MM.1S (cell line): Measurements from ENCODE around the gene POLG2.

ENCODE experiments used
- DNase-seq: peaks from one replicate; pipeline ENCODE4 v3.0.0-alpha.2; 2015
- H2AFZ ChIP-seq: fragments of 300-600 bp; sonication (generic); 2 replicates; pipeline ENCODE4 v1.6.0; 2016; ENCODE audit warnings: antibody characterized with exemption, low read length
- H3F3A ChIP-seq: fragments of 300-600 bp; sonication (generic); 2 replicates; pipeline ENCODE4 v1.6.1; 2016; ENCODE audit warnings: mild to moderate bottlenecking, antibody characterized with exemption, low read length, moderate library complexity, mixed read lengths; ENCODE audit not compliant: insufficient read depth
- H3K27ac ChIP-seq: fragments of 300-600 bp; sonication (generic); 2 replicates; pipeline ENCODE4 v1.5.1; 2016; ENCODE audit warnings: mild to moderate bottlenecking, low read length
- H3K27me3 ChIP-seq: fragments of 300-600 bp; sonication (generic); replicated peaks from 2 replicates; pipeline ENCODE4 v1.6.0; 2016; ENCODE audit warnings: low read length; ENCODE audit not compliant: insufficient read depth
- H3K36me3 ChIP-seq: fragments of 300-600 bp; sonication (generic); replicated peaks from 2 replicates; pipeline ENCODE4 v1.6.1; 2016; ENCODE audit warnings: mild to moderate bottlenecking, low read length, mixed read lengths; ENCODE audit not compliant: insufficient read depth
- H3K4me1 ChIP-seq: fragments of 300-600 bp; sonication (generic); 2 replicates; pipeline ENCODE4 v1.6.1; 2016; ENCODE audit warnings: low read length, mixed read lengths
- H3K4me2 ChIP-seq: fragments of 300-600 bp; sonication (generic); 2 replicates; pipeline ENCODE4 v1.6.0; 2016; ENCODE audit warnings: low read depth, low read length
- H3K4me3 ChIP-seq: fragments of 300-600 bp; sonication (generic); 2 replicates; pipeline ENCODE4 v1.5.1; 2016; ENCODE audit warnings: low read length, mixed read lengths
- H3K79me2 ChIP-seq: fragments of 300-600 bp; sonication (generic); 2 replicates; pipeline ENCODE4 v1.6.1; 2016; ENCODE audit warnings: mixed run types, low read length, mixed read lengths
- H3K9ac ChIP-seq: fragments of 300-600 bp; sonication (generic); 2 replicates; pipeline ENCODE4 v1.6.1; 2016; ENCODE audit warnings: low read length, mixed read lengths
- H3K9me2 ChIP-seq: fragments of 300-600 bp; sonication (generic); replicated peaks from 2 replicates; pipeline ENCODE4 v1.6.1; 2016; ENCODE audit warnings: mild to moderate bottlenecking, low read length, mixed read lengths; ENCODE audit not compliant: insufficient read depth
- H3K9me3 ChIP-seq: fragments of 300-600 bp; sonication (generic); replicated peaks from 2 replicates; pipeline ENCODE4 v1.6.1; 2016; ENCODE audit warnings: mild to moderate bottlenecking, low read length, mixed read lengths; ENCODE audit not compliant: insufficient read depth
- H4K20me1 ChIP-seq: fragments of 300-600 bp; sonication (generic); 2 replicates; pipeline ENCODE4 v1.6.1; 2016; ENCODE audit warnings: mild to moderate bottlenecking, low read length, moderate library complexity, mixed read lengths; ENCODE audit not compliant: insufficient read depth
- CTCF ChIP-seq: fragments of 300-600 bp; sonication (generic); IDR thresholded peaks from 2 replicates; pipeline ENCODE4 v1.5.1; 2016; ENCODE audit warnings: antibody characterized with exemption, low read length, mixed read lengths
- EZH2 ChIP-seq: fragments of 300-600 bp; sonication (generic); optimal IDR thresholded peaks from 2 replicates; pipeline ENCODE3; 2017; ENCODE audit warnings: low read depth, mild to moderate bottlenecking, antibody characterized with exemption, low read length, mixed read lengths
- EZH2phosphoT487 ChIP-seq: fragments of 300-600 bp; sonication (generic); IDR thresholded peaks from 2 replicates; pipeline ENCODE4 v1.6.1; 2018; ENCODE audit warnings: antibody characterized with exemption, low read length

POLG2 gene

GRCh38 chr17:64515419-64515818 lies 18.6 kb upstream of the POLG2 start:
- Histone ChIP-seq H3K4me2 (no peak overlapping the region), H3F3A (no peaks in the 10 kb centered on the region), H3K4me3 (no peak overlapping the region), H3K4me1 (no peaks in the 10 kb centered on the region), H3K36me3 (peaks cover 12% of the 10 kb centered on the region), H3K9me3 (no peaks in the 10 kb centered on the region), H3K79me2 (peaks cover 1% of the 10 kb centered on the region), H3K9ac (no peak overlapping the region), H3K27me3 (no peaks in the 10 kb centered on the region), H3K27ac (no peak overlapping the region), H4K20me1 (no peaks in the 10 kb centered on the region), H3K9me2 (no peaks in the 10 kb centered on the region), H2AFZ (no peak overlapping the region)
- DNase-seq: no peak
- no peak for TF ChIP-seq CTCF
- TF ChIP-seq EZH2: no peak
- no peak for TF ChIP-seq EZH2phosphoT487

- Histone ChIP-seq H3K9ac (no peak overlapping the region), H3K4me3 (no peak overlapping the region), H3K79me2 (peaks cover 53% of the 10 kb centered on the region), H2AFZ (no peak overlapping the region), H4K20me1 (peaks cover 10% of the 10 kb centered on the region), H3K27me3 (no peaks in the 10 kb centered on the region), H3K9me3 (no peaks in the 10 kb centered on the region), H3K27ac (no peak overlapping the region), H3K36me3 (peaks cover 17% of the 10 kb centered on the region), H3K9me2 (no peaks in the 10 kb centered on the region), H3K4me1 (peaks cover 7% of the 10 kb centered on the region), H3F3A (peaks cover 16% of the 10 kb centered on the region), H3K4me2 (no peak overlapping the region)
- no peak for DNase-seq
- no peak for TF ChIP-seq EZH2phosphoT487
- TF ChIP-seq CTCF: no peak
- TF ChIP-seq EZH2: no peak
These were observed 12.3 kb upstream of the POLG2 start for GRCh38 chr17:64509179-64509578.

- TF ChIP-seq CTCF (no peak), EZH2 (no peak), EZH2phosphoT487 (no peak)
- no peak overlapping the region for H3K4me3 ChIP-seq
- no peak overlapping the region for H2AFZ ChIP-seq
- no peaks in the 10 kb centered on the region for H3K27me3 ChIP-seq
- peaks cover 58% of the 10 kb centered on the region for H3K79me2 ChIP-seq
- H3K4me2 ChIP-seq: 0 out of 2 replicates have a peak overlapping the region, but pooled peaks have one; percentile 73
- peaks cover 15% of the 10 kb centered on the region for H4K20me1 ChIP-seq
- H3F3A ChIP-seq: peaks cover 21% of the 10 kb centered on the region
- H3K9ac ChIP-seq: no peak overlapping the region
- no peak for DNase-seq
- H3K9me3 ChIP-seq: no peaks in the 10 kb centered on the region
- H3K27ac ChIP-seq: no peak overlapping the region
- peaks cover 17% of the 10 kb centered on the region for H3K36me3 ChIP-seq
- peaks cover 10% of the 10 kb centered on the region for H3K4me1 ChIP-seq
- H3K9me2 ChIP-seq: no peaks in the 10 kb centered on the region
These were observed 11.8 kb upstream of the POLG2 start for GRCh38 chr17:64508683-64509082.
